BLaER1 treated with 17β-estradiol and CSF1 and Interleukin-3, amounts not matched to agents 10 nM and 100 nM (cell line): Measurements from ENCODE around the gene PIAS1.
A peak's percentile ranks its signal among the peaks of the same experiment; 100 is the strongest.
"Not testable (repeated sequence)": the region's sequence is repeated elsewhere in the genome, so short reads cannot be mapped to it uniquely, and the experiment has no call there.

Source experiments
- H3K27ac ChIP-seq, 11 experiments: shearing (Covaris generic); formaldehyde crosslinking; 2 replicates each; pipeline ENCODE4 v1.8.1; 2022
- H3K27me3 ChIP-seq, 11 experiments: shearing (Covaris generic); formaldehyde crosslinking; 2 replicates each; pipeline ENCODE4 v1.8.1; 2022
- H3K36me3 ChIP-seq, 11 experiments: shearing (Covaris generic); formaldehyde crosslinking; 2 replicates each; pipeline ENCODE4 v1.8.1; 2022
- H3K4me1 ChIP-seq, 10 experiments: shearing (Covaris generic); formaldehyde crosslinking; 2 replicates each; pipeline ENCODE4 v1.8.1; 2022
- H3K4me2 ChIP-seq, 11 experiments: shearing (Covaris generic); formaldehyde crosslinking; 2 replicates each; pipeline ENCODE4 v1.8.1; 2022
- H3K4me3 ChIP-seq, 10 experiments: shearing (Covaris generic); formaldehyde crosslinking; 2 replicates each; pipeline ENCODE4 v1.8.1; 2022
- H3K9ac ChIP-seq, 11 experiments: shearing (Covaris generic); formaldehyde crosslinking; 2 replicates each; pipeline ENCODE4 v1.8.1; 2022
- H3K9me3 ChIP-seq, 11 experiments: shearing (Covaris generic); formaldehyde crosslinking; replicated peaks in 1 of 11; 2 replicates each; pipeline ENCODE4 v1.8.1; 2022
- H4K20me1 ChIP-seq, 11 experiments: shearing (Covaris generic); formaldehyde crosslinking; 2 replicates each; pipeline ENCODE4 v1.8.1; 2022
- Cebpa-rat ChIP-seq, 11 experiments: shearing (Covaris generic); IDR thresholded peaks; 2 replicates each; pipeline ENCODE4 v1.8.1; 2022

PIAS1 gene

GRCh38 chr15:68197661-68198437 is 143.7 kb downstream of the PIAS1 start:
- Histone ChIP-seq H3K9me3 (no peaks in the 10 kb centered on the region), H3K4me3 (no peak overlapping the region), H3K36me3 (peaks cover 34 to 64% (median 47%) of the 10 kb centered on the region in 11 experiments), H3K27me3 (no peaks in the 10 kb centered on the region), H3K4me1 (peaks cover 33 to 49% (median 38%) of the 10 kb centered on the region in 10 experiments), H3K9ac (0 out of 22 replicates have a peak overlapping the region, but pooled peaks of 1 of the 11 experiments have one; percentile 1), H3K27ac (no peak overlapping the region), H3K4me2 (no peak overlapping the region), H4K20me1 (peaks cover 3 to 89% (median 57%) of the 10 kb centered on the region in 11 experiments; a peak in 16 of 22 replicates)
- TF ChIP-seq Cebpa-rat (IDR thresholded peaks at IDR 0.05), result no peak

GRCh38 chr15:68199340-68199739 is 145.2 kb downstream of the PIAS1 start:
- Histone ChIP-seq H3K9me3 (no peaks in the 10 kb centered on the region), H3K9ac (0 out of 22 replicates have a peak overlapping the region, but pooled peaks of 1 of the 11 experiments have one; percentile 24), H3K4me2 (peak overlapping the region in 6 of 11 experiments; percentile 12 to 100 (median 60); a peak in 4 of 22 replicates), H3K27ac (no peak overlapping the region), H3K4me3 (no peak overlapping the region), H3K36me3 (peaks cover 21 to 49% (median 33%) of the 10 kb centered on the region in 11 experiments), H4K20me1 (peaks cover 3 to 79% (median 57%) of the 10 kb centered on the region in 11 experiments; a peak in 16 of 22 replicates), H3K27me3 (no peaks in the 10 kb centered on the region), H3K4me1 (peaks cover 48 to 64% (median 53%) of the 10 kb centered on the region in 10 experiments)
- no peak for TF ChIP-seq Cebpa-rat (IDR thresholded peaks at IDR 0.05)

- Histone ChIP-seq H3K9me3 (no peaks in the 10 kb centered on the region), H4K20me1 (peaks cover 0 to 71% (median 54%) of the 10 kb centered on the region in 11 experiments; a peak in 16 of 22 replicates), H3K27ac (peak overlapping the region in 9 of 11 experiments; percentile 10 to 56 (median 31); a peak in 12 of 22 replicates), H3K9ac (peak overlapping the region in 10 of 11 experiments; percentile 6 to 64 (median 48); a peak in 16 of 22 replicates), H3K4me3 (no peak overlapping the region; a peak in 1 of 20 replicates), H3K36me3 (peaks cover 21 to 44% (median 32%) of the 10 kb centered on the region in 11 experiments), H3K4me1 (peaks cover 57 to 73% (median 62%) of the 10 kb centered on the region in 10 experiments), H3K4me2 (peak overlapping the region; percentile 53 to 100 (median 96)), H3K27me3 (no peaks in the 10 kb centered on the region)
- TF ChIP-seq Cebpa-rat (IDR thresholded peaks at IDR 0.05), result no peak
These were observed 146.1 kb downstream of the PIAS1 start for GRCh38 chr15:68200016-68200861.

- Histone ChIP-seq H3K4me2 (peak overlapping the region; percentile 53 to 100 (median 96)), H4K20me1 (peaks cover 0 to 60% (median 48%) of the 10 kb centered on the region in 11 experiments; a peak in 16 of 22 replicates), H3K36me3 (peaks cover 13 to 33% (median 21%) of the 10 kb centered on the region in 11 experiments), H3K9ac (peak overlapping the region; percentile 0 to 64 (median 48); a peak in 16 of 22 replicates), H3K9me3 (no peaks in the 10 kb centered on the region), H3K4me3 (no peak overlapping the region), H3K27me3 (no peaks in the 10 kb centered on the region), H3K27ac (peak overlapping the region in 9 of 11 experiments; percentile 7 to 56 (median 31); a peak in 10 of 22 replicates), H3K4me1 (peaks cover 68 to 84% (median 73%) of the 10 kb centered on the region in 10 experiments)
- no peak for TF ChIP-seq Cebpa-rat (IDR thresholded peaks at IDR 0.05)
These were observed 147.2 kb downstream of the PIAS1 start for GRCh38 chr15:68201153-68201878.

- no peaks in the 10 kb centered on the region for H3K27me3 ChIP-seq
- no peak overlapping the region; a peak in 2 of 20 replicates for H3K4me3 ChIP-seq
- H4K20me1 ChIP-seq, result peaks cover 0 to 54% (median 45%) of the 10 kb centered on the region in 11 experiments; a peak in 16 of 22 replicates
- H3K27ac ChIP-seq, result peak overlapping the region in 7 of 11 experiments; percentile 7 to 56 (median 26); a peak in 6 of 22 replicates
- peaks cover 74 to 89% (median 78%) of the 10 kb centered on the region in 10 experiments for H3K4me1 ChIP-seq
- no peak for TF ChIP-seq Cebpa-rat (IDR thresholded peaks at IDR 0.05)
- H3K9ac ChIP-seq, result peak overlapping the region in 9 of 11 experiments; percentile 14 to 64 (median 54); a peak in 9 of 22 replicates
- H3K9me3 ChIP-seq, result no peaks in the 10 kb centered on the region
- peak overlapping the region; percentile 53 to 100 (median 96) for H3K4me2 ChIP-seq
- peaks cover 8 to 27% (median 15%) of the 10 kb centered on the region in 11 experiments; a peak in 21 of 22 replicates for H3K36me3 ChIP-seq
These were observed 147.8 kb downstream of the PIAS1 start for GRCh38 chr15:68201879-68202261.

GRCh38 chr15:68202994-68203393 is 148.9 kb downstream of the PIAS1 start:
- H3K27me3 ChIP-seq, H3K9me3 ChIP-seq, H3K27ac ChIP-seq: not testable (repeated sequence)
- Histone ChIP-seq H3K9ac (peak overlapping the region in 2 of 11 experiments; percentile 79 to 86; a peak in 2 of 22 replicates), H3K4me3 (peak overlapping the region in 3 of 10 experiments; percentile 59 to 69 (median 61); a peak in 5 of 20 replicates), H4K20me1 (peaks cover 0 to 44% (median 35%) of the 10 kb centered on the region in 11 experiments; a peak in 15 of 22 replicates), H3K36me3 (peaks cover 3 to 17% (median 9%) of the 10 kb centered on the region in 11 experiments; a peak in 19 of 22 replicates), H3K4me2 (peak overlapping the region; percentile 94 to 100 (median 97); a peak in 21 of 22 replicates), H3K4me1 (peaks cover 85 to 100% (median 90%) of the 10 kb centered on the region in 10 experiments)

GRCh38 chr15:68203486-68203885 is 149.4 kb downstream of the PIAS1 start:
- H3K36me3 ChIP-seq, result peaks cover 0 to 12% (median 4%) of the 10 kb centered on the region in 11 experiments; a peak in 7 of 22 replicates
- H3K9ac ChIP-seq, result peak overlapping the region in 9 of 11 experiments; percentile 26 to 86 (median 79); a peak in 13 of 22 replicates
- TF ChIP-seq Cebpa-rat (IDR thresholded peaks at IDR 0.05), result no peak
- H3K27me3 ChIP-seq, result no peaks in the 10 kb centered on the region
- no peaks in the 10 kb centered on the region for H3K9me3 ChIP-seq
- peaks cover 0 to 39% (median 31%) of the 10 kb centered on the region in 11 experiments; a peak in 15 of 22 replicates for H4K20me1 ChIP-seq
- H3K4me1 ChIP-seq, result peaks cover 90 to 100% (median 94%) of the 10 kb centered on the region in 10 experiments
- H3K27ac ChIP-seq, result peak overlapping the region in 8 of 11 experiments; percentile 79 to 90 (median 86); a peak in 6 of 22 replicates
- H3K4me3 ChIP-seq, result peak overlapping the region; percentile 55 to 72 (median 60); a peak in 12 of 20 replicates
- peak overlapping the region; percentile 94 to 100 (median 97) for H3K4me2 ChIP-seq
